DMS153 (cell line): ENCODE measurements around the gene HMOX1.
A peak's percentile ranks its signal among the peaks of the same experiment; 100 is the strongest.
"Not testable (repeated sequence)": the region's sequence is repeated elsewhere in the genome, so short reads cannot be mapped to it uniquely, and the experiment has no call there.

Source experiments
- DNase-seq: peaks from one replicate; lab custom pipeline; 2025; lab: John Stamatoyannopoulos, UW

Gene HMOX1

DNA sequence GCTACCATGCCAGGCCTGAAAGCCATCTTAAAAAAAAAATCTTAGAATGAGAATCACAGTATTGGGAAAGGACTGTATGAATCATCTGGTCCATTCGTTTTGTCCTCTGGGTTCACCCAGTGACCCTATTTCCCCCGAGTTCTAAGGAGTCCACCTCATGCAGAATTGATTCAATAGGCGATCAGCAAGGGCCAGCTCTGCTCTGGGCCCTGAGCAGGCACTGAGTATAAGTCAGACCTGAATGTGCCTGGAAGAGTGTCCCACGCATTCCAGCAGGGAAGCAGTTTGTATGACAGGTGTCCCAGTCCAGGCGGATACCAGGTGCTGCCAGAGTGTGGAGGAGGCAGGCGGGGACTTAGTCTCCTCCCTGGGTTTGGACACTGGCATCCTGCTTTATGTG, 883 bp upstream of the HMOX1 start:
- no peak for DNase-seq

GRCh38 chr22:35381424-35382009, 621 bp downstream of the HMOX1 start:
- DNase-seq, result no peak

GRCh38 chr22:35383679-35384071, 2.8 kb downstream of the HMOX1 start:
- DNase-seq, result no peak

- no peak for DNase-seq
These were observed 3.6 kb downstream of the HMOX1 start for GRCh38 chr22:35384527-35384926.

DNA sequence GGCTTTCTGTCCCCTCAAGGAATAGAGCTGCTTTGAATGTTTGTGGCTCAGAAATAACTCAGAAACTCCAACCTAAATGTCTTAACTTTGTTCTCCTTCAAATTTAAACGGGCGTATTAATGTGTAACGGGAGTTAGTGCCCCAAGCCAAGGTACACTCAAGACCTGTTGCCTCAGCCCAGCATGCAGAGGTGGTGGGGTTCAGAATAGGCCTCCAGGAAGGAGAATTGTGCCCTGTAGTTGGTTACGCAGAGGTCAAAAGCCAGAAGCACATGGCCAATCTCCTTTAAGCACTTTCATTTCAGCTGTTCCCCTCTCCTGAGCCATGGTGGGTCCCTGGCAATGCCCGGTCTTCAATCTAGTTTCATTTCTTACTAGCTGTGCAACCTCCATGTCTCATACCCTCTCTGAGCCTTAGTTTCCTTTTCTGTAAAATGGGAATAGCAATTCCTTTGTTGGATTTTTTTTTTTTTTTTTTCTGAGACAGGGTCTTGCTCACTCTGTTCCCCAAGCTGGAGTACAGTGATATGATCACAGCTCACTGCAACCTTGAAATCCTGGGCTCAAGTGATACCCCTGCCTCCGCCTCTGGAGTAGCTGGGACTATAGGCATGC, 4.2 kb downstream of the HMOX1 start:
- no peak for DNase-seq

- DNase-seq, result no peak
These were observed 5.9 kb downstream of the HMOX1 start for GRCh38 chr22:35386670-35387288.

DNA sequence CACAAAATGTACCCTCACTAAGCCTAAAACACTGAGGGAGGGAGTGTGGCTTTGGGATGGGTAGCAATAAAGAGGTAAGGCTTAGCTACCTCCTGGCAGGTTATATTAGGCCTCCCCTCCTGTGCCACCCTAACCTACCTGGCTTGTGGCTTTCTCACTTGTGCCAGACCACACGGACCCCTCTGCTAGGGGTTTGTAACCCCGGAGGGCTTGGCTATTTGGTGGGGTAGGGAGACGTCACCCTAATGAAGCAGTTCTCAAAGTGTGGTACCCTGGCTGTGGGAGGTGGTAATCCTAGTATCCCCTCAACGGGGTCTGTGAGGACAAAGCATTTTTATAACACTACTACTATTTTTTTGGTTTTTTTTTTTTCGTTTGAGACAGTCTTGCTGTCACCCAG, 10.0 kb downstream of the HMOX1 start:
- DNase-seq, result no peak

- DNase-seq, result no peak
These were observed 11.5 kb downstream of the HMOX1 start for GRCh38 chr22:35392357-35392756.

DNA sequence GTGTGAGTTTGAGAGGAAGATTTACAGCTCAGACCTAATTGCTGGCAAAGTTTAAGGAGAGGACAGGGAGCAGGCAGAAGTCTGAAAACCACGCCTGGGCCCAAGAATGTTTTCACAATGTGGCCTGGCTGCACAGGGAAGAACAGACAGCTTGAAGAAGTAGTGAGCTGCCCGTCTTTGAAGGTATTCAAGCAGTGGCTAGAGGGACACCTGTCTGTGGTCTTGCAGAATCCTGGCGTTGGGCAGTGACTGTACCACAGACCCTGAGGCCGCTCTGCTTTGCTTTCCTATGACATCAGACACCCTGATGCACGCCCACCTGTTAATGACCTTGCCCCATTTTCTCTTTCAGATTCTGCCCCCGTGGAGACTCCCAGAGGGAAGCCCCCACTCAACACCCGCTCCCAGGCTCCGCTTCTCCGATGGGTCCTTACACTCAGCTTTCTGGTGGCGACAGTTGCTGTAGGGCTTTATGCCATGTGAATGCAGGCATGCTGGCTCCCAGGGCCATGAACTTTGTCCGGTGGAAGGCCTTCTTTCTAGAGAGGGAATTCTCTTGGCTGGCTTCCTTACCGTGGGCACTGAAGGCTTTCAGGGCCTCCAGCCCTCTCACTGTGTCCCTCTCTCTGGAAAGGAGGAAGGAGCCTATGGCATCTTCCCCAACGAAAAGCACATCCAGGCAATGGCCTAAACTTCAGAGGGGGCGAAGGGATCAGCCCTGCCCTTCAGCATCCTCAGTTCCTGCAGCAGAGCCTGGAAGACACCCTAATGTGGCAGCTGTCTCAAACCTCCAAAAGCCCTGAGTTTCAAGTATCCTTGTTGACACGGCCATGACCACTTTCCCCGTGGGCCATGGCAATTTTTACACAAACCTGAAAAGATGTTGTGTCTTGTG, 12.5 kb downstream of the HMOX1 start:
- no peak for DNase-seq

- no peak for DNase-seq
These were observed 13.1 kb downstream of the HMOX1 start for GRCh38 chr22:35394011-35394312.

GRCh38 chr22:35394810-35395563, 14.1 kb downstream of the HMOX1 start:
- DNase-seq, result no peak

DNA sequence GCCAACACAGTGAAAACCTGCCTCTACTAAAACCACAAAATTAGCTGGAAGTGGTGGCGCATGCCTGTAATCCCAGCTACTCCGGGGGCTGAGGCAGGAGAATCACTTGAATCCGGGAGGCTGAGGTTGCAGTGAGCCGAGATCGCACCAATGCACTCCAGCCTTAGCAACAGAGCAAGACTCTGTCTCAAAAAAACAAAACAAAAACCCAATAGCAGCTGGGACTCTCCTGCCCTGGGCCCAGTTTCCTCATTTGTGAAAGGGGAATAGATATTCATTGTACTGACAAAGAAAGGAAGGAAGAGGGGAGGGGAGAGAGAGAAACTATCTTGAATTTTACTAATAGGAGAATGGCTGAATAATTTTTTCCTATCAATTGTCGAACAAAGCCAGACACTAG, 15.7 kb downstream of the HMOX1 start:
- not testable (repeated sequence) for DNase-seq

- no peak for DNase-seq
These were observed 16.4 kb downstream of the HMOX1 start for GRCh38 chr22:35397095-35397904.

GRCh38 chr22:35398591-35398973, 17.7 kb downstream of the HMOX1 start:
- no peak for DNase-seq

- DNase-seq, result no peak
These were observed 18.3 kb downstream of the HMOX1 start for GRCh38 chr22:35399114-35399677.

DNA sequence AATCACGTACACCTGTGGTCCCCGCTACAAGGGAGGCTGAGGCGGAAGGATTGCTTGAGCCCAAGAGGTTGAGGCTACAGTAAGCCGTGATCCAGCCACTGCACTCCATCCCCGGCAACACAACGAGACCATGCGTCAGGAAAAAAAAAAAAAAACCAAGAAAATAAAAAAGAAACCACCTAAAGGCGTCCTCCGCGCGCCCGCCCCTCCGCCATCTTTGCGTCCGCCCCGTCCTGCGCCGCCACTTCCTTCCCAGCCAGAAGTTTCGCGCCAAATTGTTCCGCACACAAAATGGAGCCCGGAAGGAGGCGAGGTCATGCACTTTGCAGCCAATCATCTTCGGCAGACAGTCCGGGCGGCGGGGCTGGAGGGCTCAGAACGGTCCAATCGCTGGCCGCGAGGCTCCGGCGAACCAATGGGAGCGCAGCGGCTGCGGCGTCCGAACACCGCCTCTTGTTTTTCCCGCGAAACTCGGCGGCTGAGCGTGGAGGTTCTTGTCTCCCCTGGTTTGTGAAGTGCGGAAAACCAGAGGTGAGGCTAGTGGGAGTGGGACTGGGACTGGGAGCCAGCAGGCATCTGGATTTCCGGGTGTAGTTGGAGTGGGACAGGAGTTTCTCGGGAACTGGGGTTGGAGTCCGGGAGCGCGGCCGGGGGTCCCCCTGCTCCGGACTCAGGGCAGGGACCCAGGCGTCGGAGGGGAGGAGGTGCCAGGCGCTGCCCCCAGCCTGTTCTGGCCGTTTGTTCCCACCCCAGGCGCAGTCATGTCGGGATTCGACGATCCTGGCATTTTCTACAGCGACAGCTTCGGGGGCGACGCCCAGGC, 19.0 kb downstream of the HMOX1 start, which contains the start of gene MCM5:
Gene MCM5, plus strand, starts transcription at position 463 of the 823 bp plus-strand sequence. Its CDS starts 299 bp downstream, at position 762.
- peak; percentile 97 for DNase-seq

DNA sequence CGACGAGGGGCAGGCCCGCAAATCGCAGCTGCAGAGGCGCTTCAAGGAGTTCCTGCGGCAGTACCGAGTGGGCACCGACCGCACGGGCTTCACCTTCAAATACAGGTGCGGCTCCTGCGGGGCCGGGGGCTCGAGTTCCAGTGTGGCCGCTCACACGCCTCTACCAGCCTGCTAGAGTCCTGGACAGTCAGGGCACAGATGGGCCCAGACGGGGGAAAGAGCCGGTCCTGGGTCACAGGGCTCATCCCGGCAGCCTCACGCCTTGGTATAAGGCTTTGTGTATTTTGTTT, 19.6 kb downstream of the HMOX1 start:
- DNase-seq, result no peak

DNA sequence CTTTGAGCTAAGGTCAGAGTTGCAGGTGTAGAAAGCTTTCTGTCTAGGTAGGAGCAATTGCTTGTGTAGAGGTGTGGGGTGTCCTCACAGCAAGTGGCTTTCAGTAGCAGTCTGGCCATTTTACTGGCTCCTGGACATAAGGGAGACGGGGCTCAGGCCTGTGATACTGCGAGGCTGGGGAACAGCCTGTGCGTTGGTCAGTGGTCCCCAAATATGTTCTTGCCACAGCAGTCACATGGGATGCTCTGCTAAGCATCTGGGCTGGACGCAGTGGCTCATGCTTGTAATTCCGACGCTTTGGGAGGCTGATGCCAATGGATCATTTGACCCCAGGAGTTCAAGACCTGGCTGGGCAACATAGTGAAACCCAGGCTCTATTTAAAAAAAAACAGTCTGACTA, 21.0 kb downstream of the HMOX1 start:
- no peak for DNase-seq

DNA sequence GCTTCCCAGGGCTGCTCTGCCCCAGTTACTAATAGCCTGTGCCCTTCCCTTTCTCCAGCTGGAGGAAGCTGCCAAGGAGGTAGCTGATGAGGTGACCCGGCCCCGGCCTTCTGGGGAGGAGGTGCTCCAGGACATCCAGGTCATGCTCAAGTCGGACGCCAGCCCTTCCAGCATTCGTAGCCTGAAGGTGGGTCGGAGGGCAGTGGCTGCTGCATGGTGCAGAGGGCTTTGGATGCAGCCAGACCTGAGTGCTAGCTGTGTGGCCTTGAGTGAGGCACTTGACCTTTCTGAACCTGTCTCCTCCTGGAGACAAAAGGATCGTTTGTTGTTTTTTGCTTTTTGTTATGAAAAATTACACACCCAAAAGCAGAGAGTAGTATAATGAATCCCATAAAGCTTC, 22.5 kb downstream of the HMOX1 start:
- DNase-seq, result no peak

DNA sequence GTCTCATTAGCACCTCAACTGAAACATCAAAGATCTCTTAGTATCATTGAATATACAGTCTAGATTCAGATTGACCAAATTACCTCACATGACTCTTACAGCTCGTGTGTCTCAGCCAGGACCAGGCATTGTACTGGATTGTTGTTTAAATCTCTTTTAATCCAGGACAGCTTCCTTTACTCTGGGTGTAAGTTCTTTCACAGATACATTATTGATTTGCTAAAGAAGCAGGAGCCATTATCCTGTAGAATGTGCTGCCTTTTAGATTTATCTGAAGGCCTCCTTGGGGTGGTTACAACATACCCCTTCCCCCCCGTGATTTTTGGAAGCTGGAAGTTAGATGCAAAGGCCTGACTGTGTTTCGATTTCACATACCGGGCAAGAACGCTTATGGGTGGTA, 23.3 kb downstream of the HMOX1 start:
- DNase-seq, result no peak
